Stimulated activated CD8-positive, alpha-beta memory T cell treated with anti-CD3 and anti-CD28 coated beads, Interleukin-7, amount 100 ng/mL, for 4 hours (primary cell): ENCODE data around the gene GTF2A1.
"Not testable (repeated sequence)": the region's sequence is repeated elsewhere in the genome, so short reads cannot be mapped to it uniquely, and the experiment has no call there.

Experiments
- DNase-seq, 2 donors: peaks; one replicate each; pipeline ENCODE4 v3.0.0-alpha.2; 2020; ENCODE audit warnings: low read depth in 2 of 2

GTF2A1 gene

DNA sequence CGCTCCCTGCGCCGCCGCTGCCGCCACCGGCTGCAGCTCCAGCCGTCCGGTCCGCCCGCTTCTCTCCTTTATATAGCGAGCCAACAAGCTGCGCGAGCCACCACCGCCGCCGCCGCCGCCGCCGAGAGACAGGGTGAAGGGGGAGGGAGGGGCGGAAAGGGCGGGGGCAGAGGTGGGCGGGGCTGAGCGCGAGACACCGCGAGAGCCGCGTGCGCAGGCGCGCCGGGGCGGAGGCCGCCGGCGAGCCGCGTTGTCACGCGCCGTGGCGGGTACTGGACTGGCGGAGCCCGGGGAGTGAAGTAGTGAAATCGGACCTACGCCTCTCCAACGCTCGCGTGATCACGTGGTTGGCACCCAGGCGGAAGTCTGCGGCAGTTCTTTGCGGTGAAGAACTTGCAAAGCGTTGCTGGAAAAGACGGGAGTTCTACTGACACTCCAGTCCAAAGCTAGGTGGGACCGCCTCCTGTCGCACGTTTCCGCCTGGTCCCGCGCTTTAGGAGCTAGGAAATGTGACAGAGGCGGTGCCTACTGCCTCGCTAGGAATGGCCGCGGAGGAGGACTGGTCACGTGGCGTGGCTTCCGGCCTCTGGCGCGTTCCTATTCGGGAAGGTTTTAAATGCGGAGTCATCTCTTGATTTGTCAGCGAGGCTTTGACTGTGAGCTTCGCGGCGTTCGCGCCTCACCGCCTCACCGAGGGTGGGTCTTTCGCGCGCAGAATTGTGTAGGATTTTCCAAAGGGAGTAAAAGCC, at the start of gene GTF2A1:
Gene GTF2A1, minus strand, starts transcription at position 130 of the 749 bp plus-strand sequence. CDS start 441 bp downstream, outside the sequence.
- DNase-seq, result peak; percentile 84 to 92

DNA sequence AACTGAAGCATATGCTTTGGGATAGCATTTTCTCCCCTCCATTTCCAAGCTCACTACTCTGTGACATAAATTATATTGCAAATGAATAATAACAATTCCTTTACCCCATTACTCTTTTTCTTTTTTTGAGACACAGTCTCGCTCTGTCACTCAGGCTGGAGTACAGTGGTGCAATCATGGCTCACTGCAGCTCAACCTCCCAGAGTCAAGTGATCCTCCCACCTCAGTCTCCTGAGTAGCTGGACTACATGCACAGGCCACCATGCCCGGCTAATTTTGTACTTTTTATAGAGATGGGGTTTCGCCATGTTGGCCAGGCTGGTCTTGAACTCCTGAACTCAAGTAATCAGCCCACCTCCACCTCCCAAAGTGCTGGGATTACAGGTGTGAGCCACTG, 49.2 kb upstream of the GTF2A1 start:
- DNase-seq, result no peak

DNA sequence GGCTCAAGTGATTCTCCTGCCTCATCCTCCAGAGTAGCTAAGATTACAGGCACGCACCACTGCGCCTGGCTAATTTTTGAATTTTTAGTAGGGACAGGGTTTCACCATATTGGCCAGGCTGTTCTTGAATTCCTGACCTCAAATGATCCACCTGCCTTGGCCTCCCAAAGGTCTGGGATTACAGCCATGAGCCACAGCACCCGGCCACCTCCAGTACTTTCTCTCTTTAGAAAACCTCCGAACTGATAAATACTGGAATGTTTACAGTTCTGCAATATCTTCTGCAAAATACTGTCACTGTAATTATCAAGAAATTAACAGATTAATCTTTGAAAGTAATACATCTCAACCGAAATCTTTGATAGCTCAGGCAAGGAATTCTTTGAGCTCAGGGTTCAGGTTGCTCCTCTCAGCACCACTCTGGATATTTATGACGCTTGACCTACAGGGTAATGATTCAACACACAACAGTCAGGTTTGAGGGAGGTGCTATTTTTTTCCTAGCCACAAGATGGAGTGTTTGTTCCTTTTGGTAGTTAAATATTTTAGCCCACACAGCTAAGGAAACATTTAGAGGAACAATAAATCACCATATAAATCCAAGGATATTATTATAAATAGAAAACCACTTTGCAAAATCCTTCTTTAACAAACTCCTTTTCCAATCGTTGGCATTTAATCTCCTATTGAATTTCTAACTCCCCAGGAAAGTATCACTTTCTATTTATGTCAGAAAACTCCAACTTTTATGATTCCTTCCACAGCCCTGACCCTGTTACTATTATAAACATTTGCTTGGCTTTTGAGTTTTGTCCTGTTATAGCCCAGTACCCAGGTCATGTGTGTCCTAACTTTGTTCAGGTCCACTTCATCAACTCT, 48.6 kb upstream of the GTF2A1 start:
- DNase-seq, result no peak

DNA sequence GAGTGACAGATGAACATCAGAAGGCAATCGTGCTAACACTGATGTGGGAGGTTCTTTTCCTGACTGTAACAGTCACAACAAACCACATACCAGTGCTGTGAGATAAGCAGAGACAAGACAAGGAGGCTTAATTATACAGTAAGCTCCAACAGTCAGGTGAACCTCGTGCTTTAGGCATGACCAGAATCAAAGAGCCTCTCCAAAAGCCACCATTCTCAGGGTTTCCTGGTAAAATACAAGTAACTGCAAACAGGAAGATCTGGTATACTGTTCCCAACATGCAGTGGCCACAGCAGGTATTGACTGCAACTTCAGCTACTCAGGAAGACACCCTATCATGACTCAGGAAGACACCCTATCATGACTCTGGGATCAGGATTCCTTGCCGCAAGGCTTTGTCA, 47.3 kb upstream of the GTF2A1 start:
- no peak for DNase-seq

DNA sequence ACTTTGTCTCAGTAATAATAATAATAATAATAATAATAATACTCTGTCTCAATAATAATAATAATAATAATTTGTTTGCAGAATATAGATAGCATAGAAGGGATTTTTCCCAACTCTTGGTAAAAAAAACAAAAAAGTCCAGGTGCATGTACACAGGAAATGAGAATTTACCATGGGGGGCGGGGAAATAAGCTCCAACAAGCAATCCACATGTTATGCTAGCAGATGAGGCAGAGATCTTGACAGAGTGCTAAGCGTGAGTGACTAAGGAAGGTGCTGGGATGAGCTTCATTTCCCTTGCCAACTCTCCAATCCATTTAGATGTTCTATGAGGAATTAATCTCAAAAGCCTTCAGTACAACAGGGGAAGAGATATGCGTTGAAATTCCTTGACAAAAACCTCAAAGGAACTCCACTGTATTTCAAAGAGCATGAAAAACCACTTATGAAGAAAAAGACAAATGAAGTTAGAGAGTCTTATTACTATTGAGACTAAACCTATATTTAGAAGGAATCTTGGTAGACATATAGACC, 44.9 kb upstream of the GTF2A1 start:
- no peak for DNase-seq

DNA sequence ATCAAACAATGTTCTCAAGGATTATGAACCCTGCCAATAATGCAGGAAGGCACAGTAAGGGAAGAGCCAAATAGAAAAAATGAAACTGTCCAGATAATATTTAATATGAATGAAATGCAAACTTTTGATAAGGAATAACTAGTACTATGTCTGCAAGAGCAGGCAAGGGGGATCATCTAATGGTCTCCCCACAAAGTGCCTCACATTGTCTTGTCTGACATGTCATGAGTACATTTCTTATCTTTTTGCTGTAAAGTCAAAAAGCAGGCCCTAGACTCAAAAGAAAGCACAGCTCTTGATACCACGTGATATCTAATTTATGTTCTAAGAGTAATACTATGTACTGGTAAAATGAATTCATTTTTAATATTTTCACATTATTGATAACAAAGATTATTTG, 43.9 kb upstream of the GTF2A1 start:
- no peak for DNase-seq

DNA sequence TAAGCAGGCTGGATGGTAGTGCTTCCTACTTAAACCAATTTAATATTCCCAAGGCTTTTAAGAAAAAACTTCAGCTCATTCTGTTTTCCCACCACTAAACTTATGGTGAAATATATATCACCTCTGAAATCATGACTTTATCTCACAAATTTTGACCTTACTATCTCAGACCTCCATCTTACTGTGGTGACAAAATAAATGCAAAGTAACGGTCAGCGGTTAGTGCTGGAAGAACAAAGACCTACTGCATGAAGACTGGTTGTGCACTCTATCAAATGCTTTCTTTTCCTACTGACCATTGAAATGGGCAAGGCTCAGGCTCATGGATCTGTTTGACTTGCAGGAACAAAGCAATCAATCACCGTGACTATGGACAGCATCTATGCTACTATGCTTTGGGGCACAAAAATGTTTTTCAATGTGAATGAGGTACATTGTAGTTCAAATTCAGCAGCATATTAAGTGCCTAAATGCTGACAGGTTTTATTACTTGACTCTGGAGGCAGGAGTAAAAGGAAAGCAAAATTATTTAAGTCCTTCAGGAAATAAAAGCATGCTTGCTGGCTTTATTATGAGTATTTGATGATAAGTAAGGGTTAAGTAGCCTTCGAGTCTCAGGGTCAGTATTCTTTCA, 43.1 kb upstream of the GTF2A1 start:
- DNase-seq, result no peak

DNA sequence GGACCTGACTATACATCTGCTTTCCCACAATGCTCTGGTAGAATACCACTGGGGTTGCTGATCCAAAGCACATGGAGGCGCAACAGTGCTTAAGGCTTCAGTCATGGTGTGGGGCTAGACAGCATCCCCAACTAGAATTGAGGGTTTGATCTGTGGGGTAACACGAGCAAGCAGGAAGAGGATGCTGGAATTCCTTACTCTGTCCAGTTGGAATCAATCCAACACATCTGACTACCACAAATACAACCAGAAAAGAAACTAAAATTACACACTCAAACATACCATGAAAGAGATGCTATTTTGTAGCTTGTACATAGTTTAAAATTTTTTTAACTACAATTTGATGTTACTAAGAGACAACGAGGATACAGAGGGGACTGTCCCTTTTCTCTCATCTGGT, 40.4 kb upstream of the GTF2A1 start:
- DNase-seq, result no peak

DNA sequence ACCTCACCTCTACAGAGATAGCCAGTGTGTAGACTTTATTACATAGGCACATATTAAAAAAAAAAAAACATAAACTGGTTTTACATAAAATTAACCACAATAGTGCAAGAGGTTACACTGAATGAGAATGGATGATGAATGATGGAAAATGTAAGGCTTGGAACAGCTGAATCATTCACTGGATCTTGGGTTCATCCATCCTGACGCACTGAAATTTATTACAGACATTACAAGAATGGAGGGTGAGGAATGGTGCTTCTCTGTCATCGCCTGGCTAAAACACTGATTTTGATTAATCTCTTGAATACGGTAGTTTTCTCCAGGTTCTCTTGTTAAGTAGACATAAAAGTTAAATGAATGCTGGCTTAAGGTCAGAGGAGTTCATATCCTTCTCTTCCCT, 40.0 kb upstream of the GTF2A1 start:
- no peak for DNase-seq

DNA sequence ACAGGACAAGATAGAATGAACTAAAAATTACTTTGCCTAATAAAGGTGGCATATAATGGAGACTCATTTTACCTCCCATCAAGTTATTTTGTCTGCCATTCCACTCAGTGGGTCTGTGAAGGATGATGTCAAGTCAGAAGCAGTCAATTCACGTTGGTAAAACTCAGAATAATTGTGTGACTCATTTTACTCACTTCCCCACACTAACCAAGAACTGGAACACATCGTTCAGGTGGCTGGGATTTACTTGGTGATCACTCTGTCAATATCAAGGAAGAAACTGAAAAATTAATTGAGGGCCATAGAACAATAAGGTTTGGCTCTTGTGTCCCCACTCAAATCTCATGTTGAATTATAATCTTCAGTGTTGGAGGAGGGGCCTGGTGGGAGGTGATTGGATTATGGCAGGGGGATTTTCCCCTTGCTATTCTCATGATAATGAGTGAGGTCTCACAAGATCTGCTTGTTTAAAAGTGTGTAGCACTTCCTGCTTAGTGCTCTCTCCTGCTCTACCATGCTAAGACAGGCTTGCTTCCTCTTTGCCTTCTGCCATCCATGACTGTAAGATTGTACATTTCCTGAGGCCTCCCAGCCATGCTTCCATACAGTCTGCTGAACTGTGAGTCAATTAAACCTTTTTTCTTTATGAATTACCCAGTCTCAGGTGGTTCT, 35.7 kb upstream of the GTF2A1 start:
- DNase-seq, result no peak

DNA sequence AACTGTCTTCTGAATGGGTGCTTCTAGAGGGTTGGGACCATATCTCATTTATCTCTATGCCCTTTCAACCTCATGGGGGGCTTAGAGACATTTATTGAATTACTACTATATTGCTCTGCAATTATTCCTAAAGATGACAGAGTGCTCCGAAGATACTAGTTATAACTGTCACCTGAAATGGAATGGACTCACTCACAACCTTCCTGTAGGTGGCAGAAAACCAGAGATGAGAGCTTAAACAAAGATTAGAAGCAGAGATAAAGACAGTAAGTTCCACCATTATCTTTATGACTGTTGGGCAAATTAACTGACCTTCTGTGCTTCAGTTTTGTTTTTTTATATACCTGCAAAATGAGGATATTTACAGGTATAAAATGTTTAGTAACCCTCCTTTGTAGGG, 31.5 kb upstream of the GTF2A1 start:
- DNase-seq, result no peak

DNA sequence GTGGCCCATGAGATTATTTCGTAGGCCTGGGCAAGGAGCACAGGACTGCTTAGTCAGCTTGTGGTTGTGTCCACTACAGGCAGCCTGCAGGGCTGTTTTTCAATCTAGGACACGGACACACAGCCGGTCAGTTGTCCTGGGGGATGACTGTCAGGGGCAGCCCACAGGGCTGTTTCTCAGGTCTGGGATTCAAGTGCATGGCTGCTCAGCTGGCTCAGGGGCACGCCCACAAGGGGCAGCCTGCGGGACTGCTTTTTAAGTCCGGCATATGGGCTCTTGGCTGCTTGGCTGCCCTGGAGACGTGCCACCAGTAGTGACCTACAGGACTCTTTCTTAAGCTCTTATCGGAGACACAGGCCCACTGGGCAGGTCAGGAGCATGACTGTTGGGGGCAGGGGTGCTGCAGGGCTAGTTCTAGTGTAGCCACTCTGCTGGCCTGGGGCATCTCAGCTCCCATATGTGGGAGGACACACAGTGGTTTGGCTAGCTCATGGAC, 26.6 kb upstream of the GTF2A1 start:
- no peak for DNase-seq

DNA sequence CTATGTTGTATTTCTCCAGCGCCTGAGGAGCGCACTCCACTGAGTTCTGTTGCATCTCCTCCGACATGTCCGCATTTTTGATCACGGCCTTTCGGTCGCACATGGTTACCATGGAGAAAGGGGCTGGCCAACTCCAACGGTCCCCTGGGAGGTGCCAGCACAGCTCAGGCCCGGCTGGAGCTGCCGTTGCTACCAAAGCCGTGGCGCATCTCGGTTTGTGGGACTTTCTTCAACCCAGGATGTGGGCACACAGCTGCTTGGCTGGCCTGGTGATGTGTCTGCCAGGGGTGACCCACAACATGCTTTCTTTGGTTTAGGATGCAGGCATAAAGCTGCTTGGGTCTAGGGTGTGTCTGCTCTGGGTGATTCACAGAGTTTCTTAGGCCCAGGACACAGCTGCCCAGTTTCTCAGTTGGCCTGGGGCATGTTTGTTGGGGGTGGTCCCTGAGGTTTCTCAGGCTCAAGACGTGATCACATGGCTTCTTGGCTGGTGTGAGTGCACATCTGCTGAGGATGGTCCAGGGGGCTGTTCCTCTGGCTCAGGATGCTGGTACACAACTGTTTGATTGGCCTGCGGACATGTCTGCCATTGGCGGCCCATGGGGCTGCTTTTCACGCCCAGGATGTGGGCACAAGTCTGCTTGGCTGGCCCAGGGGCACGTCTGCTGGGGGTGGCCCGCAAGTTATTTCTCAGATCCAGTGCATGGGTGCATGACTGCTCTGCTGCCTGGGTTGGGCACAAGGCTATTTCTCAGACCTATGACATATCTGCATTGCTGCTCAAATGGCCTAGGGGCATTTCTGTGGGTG, 25.9 kb upstream of the GTF2A1 start:
- no peak for DNase-seq

DNA sequence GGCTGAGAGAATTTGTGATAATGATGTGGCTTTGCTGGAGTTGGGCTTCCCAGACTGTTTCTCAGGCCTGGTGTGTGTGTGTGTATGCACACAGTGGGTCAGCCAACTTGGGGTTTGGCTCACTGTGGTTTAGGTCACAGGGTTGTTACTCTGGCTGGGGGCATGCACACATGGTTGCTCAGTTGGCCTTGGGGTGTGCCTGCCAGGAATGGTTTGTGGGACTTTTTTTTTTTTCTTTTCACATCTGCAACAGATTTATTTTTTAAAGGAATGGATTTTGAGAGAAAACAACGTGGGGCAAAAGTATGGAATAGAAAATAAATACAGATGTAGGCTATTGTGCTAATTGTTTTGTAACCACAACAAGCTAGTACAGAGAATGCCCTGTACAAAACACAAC, 25.0 kb upstream of the GTF2A1 start:
- DNase-seq, result no peak

DNA sequence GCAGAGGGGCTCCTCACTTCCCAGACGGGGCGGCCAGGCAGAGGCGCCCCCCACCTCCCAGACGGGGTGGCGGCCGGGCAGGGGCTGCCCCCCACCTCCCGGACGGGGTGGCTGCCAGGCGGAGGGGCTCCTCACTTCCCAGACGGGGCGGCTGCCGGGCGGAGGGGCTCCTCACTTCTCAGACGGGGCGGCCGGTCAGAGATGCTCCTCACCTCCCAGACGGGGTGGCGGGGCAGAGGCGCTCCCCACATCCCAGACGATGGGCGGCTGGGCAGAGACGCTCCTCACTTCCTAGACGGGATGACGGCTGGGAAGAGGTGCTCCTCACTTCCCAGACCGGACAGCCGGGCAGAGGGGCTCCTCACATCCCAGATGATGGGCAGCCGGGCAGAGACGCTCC, 23.7 kb upstream of the GTF2A1 start:
- not testable (repeated sequence) for DNase-seq

DNA sequence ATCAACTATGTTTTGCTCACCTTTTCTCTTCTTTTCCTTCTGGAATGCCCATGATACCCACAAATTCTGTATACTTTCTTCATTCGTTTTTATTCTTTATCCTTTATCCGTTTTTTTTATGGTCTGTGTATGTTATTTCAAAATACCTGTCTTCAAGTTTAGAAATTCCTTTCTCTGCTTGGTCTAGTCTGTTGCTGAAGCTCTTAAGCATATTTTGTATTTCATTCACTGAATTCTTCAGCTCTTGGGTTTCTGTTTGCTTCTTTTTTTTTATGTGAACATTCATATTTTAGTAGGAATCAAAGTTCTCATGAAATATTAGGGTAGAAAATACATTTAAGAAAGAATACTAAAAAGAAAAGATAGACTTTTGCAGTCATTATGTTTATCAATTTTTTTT, 22.7 kb upstream of the GTF2A1 start:
- DNase-seq, result no peak

DNA sequence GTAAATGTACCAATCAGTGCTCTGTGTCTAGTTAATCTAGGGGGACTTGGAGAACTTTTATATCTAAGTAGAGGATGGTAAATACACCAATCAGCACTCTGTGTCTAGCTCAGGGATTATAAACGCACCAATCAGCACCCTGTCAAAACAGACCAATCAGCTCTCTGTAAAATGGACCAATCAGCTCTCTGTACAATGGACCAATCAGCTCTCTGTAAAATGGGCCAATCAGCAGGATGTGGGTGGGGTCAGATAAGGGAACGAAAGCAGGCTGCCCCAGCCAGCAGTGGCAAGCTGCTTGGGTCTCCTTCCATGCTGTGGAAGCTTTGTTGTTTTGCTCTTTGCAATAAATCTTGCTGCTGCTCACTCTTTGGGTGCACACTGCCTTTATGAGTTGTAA, 16.1 kb upstream of the GTF2A1 start:
- not testable (repeated sequence) for DNase-seq

DNA sequence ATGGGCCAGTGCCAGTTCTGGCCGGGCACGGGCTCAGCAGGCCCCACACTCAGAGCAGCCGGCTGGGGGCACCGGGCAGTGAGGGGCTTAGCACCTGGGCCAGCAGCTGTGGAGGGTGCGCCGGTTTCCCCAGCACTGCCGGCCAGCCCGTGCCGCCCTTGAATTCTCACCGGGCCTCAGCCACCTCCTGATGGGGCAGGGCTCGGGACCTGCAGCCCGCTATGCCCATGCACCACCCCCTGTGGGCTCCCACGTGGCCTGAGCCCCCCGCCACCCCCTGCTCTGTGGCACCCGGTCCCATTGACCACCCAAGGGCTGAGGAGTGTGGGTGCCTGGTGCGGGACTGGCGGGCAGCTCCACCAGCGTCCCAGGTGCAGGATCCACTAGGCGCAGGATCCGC, 15.4 kb upstream of the GTF2A1 start:
- no peak for DNase-seq

DNA sequence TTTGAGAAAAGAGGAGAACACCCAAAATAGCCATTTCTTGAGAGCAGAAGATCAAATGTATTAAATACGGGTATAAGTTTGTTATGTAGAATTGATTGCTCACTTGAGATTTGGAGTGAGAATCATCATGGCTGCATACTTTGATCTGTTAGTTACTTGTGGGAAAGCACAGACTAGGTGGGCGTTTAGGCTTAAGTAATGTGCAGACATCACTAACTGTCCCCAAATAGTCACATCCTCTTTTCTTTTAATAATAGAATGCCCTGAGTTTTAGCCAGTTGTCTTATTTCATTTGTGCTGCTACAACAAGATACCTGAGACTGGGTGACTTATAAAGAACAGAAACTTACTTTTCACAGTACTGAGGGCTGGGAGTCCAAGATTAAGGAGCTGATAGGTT, 14.3 kb upstream of the GTF2A1 start:
- no peak for DNase-seq

DNA sequence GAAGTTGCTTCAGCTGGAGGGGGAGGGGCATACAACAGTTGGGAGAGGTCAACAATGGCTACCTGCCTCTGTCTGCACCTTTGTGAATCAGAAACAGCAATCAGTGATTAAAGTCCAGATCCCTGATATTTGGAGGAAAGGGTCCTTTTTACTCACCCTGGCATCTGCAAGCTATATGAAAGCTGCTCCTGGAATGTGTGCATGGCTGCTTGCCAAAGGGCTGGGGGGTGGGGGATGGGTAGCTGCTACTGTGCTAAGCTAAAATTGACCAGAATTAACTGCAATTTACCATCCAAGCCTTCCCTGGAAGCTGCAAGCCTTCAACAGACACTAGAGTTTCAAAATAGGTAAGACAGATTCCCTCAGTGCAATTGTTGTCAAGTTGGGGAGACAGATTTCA, 13.5 kb upstream of the GTF2A1 start:
- DNase-seq, result no peak

DNA sequence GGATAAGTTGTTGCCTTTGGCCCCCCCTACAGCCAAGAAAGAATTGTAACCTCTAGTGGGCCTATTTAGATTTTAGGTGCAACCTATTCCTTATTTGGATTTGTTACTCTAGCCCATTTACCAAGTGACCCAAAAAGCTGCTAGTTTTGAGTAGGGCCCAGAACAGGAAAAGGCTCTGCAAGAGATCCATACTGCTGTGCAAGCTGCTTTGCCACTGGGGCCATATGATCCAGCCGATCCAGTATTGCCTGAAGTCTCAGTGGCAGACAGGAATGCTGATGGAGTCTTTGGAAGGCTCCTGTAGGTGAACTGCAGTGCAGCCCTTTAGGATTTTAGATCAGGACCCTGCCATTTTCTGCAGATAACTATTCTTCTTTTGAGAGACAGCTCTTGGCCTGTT, 12.9 kb upstream of the GTF2A1 start:
- DNase-seq, result no peak
